ENCODE results near the gene RAPGEF6. TPM values are rescaled to one million over a fixed set of nuclear protein-coding genes. Genes with fewer than 3 reads are reported as not detected.

RAPGEF6 gene
- total and polyA plus RNA-seq, 9 of the 15 experiments (the other 6 are each of a cell fraction or from before 2014, with no cell fraction given) = 2.7 to 23.4 (median 12.7) TPM

DNA sequence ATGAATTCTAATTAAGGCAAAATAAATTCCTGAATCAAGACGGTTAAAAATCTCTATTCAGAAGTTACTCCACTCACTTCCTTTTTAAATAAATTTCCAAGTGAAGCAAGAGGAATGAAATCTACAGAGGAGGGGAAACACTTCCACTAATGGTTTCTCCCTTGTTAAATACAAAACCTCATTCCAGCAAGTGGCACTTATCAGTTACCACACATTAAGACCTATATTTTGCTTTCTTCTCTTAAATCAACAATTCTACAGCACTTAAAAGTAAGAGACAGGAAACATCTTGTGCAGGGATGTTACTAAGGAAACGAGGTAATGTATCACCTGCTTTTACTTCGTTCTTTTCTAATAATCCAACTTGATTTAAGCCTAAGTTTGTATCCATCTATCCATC is 172.6 kb downstream of the RAPGEF6 start:
- no peak for FAIRE-seq
- WGBS (ENCODE audit: insufficient coverage, low coverage, missing lambda C conversion rate) = 84% methylated on average over 3 of the region's 3 CpGs
- Histone ChIP-seq H3K79me2 (ENCODE audit: control insufficient read depth, insufficient read depth, low read length) (no peaks in the 10 kb centered on the region), H3K36me3 (ENCODE audit: control insufficient read depth, insufficient read depth, low read length) (peaks cover 25% of the 10 kb centered on the region; the same call in 2 of the 3 replicates), H3K27ac (ENCODE audit: extremely low read depth, low read depth, low read length) (no peak overlapping the region), H3K9me3 (replicated peaks; ENCODE audit: control insufficient read depth, insufficient read depth, low read depth, low read length) (no peaks in the 10 kb centered on the region), H3K9me1 (ENCODE audit: control insufficient read depth, insufficient read depth, low read length) (no peaks in the 10 kb centered on the region), H3K4me1 (replicated peaks in 1 of 2; ENCODE audit: control insufficient read depth in 2 of 2, insufficient read depth in 2 of 2, low read length in 2 of 2) (no peaks in the 10 kb centered on the region), H3K4me3 (no peak overlapping the region), H3K9ac (ENCODE audit: insufficient read depth in 1 of 2, low read depth in 2 of 2, low read length in 2 of 2) (no peak overlapping the region), H3K4me2 (ENCODE audit: insufficient read depth, low read length) (no peak overlapping the region), H2AFZ (ENCODE audit: low read depth, low read length) (no peak overlapping the region), H4K20me1 (replicated peaks; ENCODE audit: control insufficient read depth, insufficient read depth, low read length) (no peaks in the 10 kb centered on the region), H3K27me3 (ENCODE audit: control insufficient read depth in 2 of 2, insufficient read depth in 2 of 2, low read length in 2 of 2) (no peaks in the 10 kb centered on the region)
- DNase-seq (ENCODE audit: extremely low read depth in 1 of 4, low spot score in 3 of 4) = no peak
- ChIA-PET CTCF (ENCODE audit: low intra/inter-chr PET ratio) (no interaction called here), POLR2A (no interaction called here)
- TF ChIP-seq ZFP36 (IDR thresholded peaks at IDR 0.05; ENCODE audit: low read depth, low read length, partially characterized antibody) (no peak), CC2D1A (IDR thresholded peaks at IDR 0.05) (no peak), NFXL1 (CRISPR knock-in tag; IDR thresholded peaks at IDR 0.05) (no peak), SRSF9 (IDR thresholded peaks at IDR 0.05; ENCODE audit: borderline replicate concordance, low read depth, low read length) (no peak), ZNF124 (CRISPR knock-in tag; IDR thresholded peaks at IDR 0.05) (no peak), SAFB2 (IDR thresholded peaks at IDR 0.05; ENCODE audit: borderline replicate concordance, low read depth, low read length, severe bottlenecking) (no peak)
- TF ChIP-seq, protein P1, sequence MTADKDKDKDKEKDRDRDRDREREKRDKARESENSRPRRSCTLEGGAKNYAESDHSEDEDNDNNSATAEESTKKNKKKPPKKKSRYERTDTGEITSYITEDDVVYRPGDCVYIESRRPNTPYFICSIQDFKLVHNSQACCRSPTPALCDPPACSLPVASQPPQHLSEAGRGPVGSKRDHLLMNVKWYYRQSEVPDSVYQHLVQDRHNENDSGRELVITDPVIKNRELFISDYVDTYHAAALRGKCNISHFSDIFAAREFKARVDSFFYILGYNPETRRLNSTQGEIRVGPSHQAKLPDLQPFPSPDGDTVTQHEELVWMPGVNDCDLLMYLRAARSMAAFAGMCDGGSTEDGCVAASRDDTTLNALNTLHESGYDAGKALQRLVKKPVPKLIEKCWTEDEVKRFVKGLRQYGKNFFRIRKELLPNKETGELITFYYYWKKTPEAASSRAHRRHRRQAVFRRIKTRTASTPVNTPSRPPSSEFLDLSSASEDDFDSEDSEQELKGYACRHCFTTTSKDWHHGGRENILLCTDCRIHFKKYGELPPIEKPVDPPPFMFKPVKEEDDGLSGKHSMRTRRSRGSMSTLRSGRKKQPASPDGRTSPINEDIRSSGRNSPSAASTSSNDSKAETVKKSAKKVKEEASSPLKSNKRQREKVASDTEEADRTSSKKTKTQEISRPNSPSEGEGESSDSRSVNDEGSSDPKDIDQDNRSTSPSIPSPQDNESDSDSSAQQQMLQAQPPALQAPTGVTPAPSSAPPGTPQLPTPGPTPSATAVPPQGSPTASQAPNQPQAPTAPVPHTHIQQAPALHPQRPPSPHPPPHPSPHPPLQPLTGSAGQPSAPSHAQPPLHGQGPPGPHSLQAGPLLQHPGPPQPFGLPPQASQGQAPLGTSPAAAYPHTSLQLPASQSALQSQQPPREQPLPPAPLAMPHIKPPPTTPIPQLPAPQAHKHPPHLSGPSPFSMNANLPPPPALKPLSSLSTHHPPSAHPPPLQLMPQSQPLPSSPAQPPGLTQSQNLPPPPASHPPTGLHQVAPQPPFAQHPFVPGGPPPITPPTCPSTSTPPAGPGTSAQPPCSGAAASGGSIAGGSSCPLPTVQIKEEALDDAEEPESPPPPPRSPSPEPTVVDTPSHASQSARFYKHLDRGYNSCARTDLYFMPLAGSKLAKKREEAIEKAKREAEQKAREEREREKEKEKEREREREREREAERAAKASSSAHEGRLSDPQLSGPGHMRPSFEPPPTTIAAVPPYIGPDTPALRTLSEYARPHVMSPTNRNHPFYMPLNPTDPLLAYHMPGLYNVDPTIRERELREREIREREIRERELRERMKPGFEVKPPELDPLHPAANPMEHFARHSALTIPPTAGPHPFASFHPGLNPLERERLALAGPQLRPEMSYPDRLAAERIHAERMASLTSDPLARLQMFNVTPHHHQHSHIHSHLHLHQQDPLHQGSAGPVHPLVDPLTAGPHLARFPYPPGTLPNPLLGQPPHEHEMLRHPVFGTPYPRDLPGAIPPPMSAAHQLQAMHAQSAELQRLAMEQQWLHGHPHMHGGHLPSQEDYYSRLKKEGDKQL (CRISPR knock-in tag; IDR thresholded peaks at IDR 0.05; ENCODE audit: borderline replicate concordance) = no peak
- in situ Hi-C loops (cut with MboI) = no loop called here
- intact Hi-C loops (cut with micrococcal nuclease) = no loop called here
- no peak for ATAC-seq
- BruUV-seq (replicated peaks) = no TSS peak

Measured in K562 (cell line).